Lower leg skin (tissue), 3 donors: ENCODE measurements around the gene ZNF573.

ENCODE experiments used
- POLR2A ChIP-seq, 2 donors: fragments of 450-650 bp; IDR thresholded peaks; one replicate each; pipeline ENCODE4 v1.6.1; 2016 to 2017; ENCODE audit warnings: antibody characterized with exemption in 2 of 2, mild to moderate bottlenecking in 1 of 2, moderate library complexity in 1 of 2
- TF ChIP-seq, protein P1 (sequence below), 3 donors: fragments of 450-650 bp; IDR thresholded peaks; one replicate each; pipeline ENCODE4 v1.5.1; 2016; ENCODE audit warnings: antibody characterized with exemption in 3 of 3, mild to moderate bottlenecking in 3 of 3, moderate library complexity in 2 of 3

GRCh38 chr19:37813340-37813739 is 34.0 kb upstream of the ZNF573 start:
- TF ChIP-seq, protein P1, sequence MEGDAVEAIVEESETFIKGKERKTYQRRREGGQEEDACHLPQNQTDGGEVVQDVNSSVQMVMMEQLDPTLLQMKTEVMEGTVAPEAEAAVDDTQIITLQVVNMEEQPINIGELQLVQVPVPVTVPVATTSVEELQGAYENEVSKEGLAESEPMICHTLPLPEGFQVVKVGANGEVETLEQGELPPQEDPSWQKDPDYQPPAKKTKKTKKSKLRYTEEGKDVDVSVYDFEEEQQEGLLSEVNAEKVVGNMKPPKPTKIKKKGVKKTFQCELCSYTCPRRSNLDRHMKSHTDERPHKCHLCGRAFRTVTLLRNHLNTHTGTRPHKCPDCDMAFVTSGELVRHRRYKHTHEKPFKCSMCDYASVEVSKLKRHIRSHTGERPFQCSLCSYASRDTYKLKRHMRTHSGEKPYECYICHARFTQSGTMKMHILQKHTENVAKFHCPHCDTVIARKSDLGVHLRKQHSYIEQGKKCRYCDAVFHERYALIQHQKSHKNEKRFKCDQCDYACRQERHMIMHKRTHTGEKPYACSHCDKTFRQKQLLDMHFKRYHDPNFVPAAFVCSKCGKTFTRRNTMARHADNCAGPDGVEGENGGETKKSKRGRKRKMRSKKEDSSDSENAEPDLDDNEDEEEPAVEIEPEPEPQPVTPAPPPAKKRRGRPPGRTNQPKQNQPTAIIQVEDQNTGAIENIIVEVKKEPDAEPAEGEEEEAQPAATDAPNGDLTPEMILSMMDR (IDR thresholded peaks at IDR 0.05), result no peak
- TF ChIP-seq POLR2A (IDR thresholded peaks at IDR 0.05), result no peak
